D341Med (cell line): ENCODE results near the gene STK11.

ENCODE experiments used
- DNase-seq: peaks from one replicate; pipeline ENCODE4 v3.0.0; 2012; ENCODE audit warnings: low spot score

The STK11 gene

DNA sequence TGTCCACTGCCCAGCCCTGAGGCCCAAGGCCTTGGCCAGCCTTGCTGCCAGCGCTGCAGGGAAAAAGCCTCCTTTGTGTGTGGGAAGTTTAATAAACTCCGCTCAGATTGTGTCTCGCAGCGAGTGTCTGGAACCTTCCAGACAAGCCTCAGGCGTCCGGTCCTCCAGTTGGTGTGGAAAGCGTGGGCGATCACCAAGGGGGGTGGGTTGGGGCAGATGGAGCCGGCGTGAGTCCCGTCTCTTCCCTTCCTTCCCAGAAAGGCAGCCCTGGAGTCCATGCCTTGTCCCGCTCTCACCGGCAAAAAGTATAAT is 4.6 kb downstream of the STK11 start:
- DNase-seq = no peak

GRCh38 chr19:1211494-1212234 is 6.1 kb downstream of the STK11 start:
- no peak for DNase-seq

- DNase-seq = no peak
These were observed 8.1 kb downstream of the STK11 start for GRCh38 chr19:1213391-1214286.

DNA sequence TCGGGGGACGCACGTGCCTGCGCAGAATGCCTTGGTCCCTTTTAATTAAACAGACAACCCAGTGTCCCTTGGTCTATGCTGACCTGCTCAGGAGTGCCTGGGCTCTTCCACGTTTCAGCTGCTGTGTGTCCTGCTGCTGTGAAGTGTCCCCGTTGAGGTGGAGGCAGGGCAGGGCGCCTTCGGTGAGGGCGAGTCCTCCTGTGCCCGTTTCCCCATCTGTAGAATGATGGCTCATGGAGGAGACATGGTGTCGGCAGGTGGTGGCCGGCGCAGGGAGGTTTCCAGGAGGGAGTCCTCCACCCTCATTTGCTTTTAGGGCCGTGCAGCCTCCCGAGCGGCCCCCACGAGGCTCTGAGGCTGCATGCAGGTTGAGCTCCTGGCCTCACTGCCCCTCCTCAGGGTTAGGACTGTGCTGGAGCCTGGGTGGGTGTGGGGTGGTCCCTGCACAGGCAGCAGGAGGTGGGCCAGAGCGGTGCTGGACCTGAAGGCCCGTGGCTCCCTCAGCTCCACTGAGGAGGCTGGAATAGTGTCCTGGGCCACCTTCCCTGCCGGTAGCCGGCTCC is 8.8 kb downstream of the STK11 start:
- no peak for DNase-seq

DNA sequence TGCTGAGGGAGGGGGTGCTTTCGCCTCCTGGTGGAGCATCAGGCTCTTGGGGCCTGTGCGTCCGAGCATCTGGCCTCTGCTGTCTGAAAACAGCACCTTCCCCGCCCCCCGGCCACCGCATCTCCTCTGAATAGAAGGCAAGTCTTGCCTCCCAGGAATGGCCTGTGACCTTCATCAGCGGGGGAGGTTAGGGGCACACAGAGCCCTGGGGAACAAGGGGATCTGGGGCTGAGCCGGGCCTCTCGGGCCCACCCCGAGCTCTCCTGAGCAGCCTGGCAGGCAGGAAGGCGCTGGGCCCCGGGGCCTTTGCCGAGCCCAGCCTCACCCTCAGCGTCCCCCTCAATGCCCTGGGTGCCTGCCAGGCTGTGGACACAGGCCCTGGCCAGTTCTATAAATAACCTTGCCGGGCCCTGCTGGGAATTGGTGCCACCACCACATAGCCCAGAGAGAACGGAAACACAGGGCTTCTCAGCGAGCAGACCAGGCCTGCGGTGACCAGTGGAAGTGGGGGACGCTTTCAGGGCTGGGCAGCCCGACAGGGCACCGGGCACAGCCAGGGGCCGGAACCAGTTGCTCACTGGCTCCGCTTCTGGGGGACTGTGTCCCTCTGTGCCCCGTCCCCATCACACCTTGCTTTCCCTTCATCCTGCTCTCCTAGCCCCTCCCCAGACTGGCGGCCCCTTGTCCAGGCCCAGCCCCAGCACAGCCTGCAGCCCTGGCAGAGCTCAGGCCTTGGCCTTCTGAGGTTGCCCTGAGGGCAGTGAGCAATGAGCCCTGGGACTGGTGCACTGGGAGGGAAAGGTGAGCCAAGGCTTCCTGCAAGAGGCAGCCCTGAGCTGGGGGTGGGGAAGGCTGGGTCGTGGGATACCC is 9.5 kb downstream of the STK11 start:
- DNase-seq = no peak

- DNase-seq = no peak
These were observed 11.2 kb downstream of the STK11 start for GRCh38 chr19:1216756-1217155.

DNA sequence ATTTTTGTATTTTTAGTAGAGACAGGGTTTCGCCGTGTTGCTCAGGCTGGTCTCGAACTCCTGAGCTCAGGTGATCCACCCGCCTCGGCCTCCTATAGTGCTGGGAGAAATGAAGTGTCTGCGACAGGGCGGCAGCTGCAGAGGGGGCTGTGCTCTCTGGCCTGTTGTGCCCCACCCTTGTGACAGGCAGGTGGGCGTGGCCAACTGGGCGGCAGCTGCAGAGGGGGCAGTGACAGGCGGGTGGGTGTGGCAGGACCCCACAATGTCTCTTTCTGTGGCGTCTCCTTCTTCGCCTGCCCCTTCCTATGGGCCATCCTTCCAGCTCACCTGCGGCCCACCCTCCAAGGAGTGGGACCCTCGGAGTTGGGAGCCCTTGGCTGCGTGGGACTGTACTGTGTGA is 11.8 kb downstream of the STK11 start:
- no peak for DNase-seq

GRCh38 chr19:1218751-1219567 is 13.4 kb downstream of the STK11 start:
- DNase-seq = no peak

GRCh38 chr19:1219786-1220476 is 14.4 kb downstream of the STK11 start:
- DNase-seq = no peak

DNA sequence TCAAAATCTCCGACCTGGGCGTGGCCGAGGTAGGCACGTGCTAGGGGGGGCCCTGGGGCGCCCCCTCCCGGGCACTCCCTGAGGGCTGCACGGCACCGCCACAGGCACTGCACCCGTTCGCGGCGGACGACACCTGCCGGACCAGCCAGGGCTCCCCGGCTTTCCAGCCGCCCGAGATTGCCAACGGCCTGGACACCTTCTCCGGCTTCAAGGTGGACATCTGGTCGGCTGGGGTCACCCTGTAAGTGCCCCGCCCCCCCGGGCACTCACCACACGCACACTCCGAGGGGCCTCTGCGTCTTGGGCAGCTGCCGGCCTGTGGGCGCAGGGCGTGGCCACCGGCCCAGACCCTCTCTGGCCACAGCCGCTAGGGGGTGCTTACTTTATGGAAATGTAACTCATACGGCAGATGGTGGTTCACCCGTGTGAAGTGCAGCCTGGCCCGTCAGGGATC is 14.9 kb downstream of the STK11 start:
- DNase-seq = no peak

GRCh38 chr19:1220976-1221903 is 15.7 kb downstream of the STK11 start:
- DNase-seq = no peak

DNA sequence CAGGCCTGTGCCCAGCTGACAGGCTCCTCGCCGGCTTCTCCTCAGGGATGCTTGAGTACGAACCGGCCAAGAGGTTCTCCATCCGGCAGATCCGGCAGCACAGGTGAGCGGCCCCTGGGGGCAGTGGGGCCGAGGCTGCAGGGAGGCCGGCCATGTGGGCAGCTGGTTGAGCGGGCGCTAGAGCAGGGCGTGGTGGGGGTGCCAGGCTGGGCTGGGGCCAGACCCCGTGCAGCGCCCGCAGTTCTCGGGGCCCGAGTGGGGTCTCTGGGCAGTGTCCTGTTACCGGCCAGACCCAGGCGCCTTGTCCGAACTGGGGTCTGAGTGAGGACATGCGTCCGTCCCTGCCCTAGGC is 16.3 kb downstream of the STK11 start:
- DNase-seq = no peak

GRCh38 chr19:1222394-1222793 is 16.8 kb downstream of the STK11 start:
- DNase-seq = peak; percentile 71

DNA sequence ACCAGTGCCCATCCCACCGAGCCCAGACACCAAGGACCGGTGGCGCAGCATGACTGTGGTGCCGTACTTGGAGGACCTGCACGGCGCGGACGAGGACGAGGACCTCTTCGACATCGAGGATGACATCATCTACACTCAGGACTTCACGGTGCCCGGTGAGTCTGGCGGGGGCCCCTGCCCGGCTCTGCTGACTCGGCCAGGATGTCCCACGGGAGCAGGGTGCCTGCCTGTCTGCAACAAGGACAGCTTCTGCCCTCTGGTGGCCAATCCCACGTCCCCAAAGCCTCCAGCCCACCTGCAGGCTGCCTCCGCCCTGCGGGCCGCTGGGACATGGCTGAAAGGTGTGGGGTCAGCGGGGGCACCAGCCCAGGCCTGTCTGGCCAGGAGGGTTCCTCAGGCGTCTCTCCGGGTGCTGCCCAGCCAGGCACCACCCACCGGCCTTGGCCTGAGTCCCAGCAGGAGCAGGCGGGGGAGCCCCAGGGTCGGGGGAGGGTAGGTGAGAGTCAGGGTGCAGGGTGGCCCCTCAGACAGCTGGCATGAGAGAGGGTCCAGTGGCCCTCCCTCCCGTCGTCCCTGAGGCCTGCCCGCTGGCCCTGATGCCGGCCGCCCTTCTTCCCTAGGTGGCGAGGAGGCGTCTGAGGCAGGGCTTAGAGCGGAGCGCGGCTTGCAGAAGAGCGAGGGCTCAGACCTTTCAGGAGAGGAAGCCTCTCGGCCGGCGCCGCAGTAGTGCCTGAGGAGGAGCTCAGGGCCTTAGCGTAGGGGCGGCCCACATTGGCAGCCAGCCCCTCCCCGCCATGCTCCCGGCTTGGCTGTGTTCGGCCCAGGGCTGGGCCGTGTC is 17.7 kb downstream of the STK11 start:
- DNase-seq = peak; percentile 89

DNA sequence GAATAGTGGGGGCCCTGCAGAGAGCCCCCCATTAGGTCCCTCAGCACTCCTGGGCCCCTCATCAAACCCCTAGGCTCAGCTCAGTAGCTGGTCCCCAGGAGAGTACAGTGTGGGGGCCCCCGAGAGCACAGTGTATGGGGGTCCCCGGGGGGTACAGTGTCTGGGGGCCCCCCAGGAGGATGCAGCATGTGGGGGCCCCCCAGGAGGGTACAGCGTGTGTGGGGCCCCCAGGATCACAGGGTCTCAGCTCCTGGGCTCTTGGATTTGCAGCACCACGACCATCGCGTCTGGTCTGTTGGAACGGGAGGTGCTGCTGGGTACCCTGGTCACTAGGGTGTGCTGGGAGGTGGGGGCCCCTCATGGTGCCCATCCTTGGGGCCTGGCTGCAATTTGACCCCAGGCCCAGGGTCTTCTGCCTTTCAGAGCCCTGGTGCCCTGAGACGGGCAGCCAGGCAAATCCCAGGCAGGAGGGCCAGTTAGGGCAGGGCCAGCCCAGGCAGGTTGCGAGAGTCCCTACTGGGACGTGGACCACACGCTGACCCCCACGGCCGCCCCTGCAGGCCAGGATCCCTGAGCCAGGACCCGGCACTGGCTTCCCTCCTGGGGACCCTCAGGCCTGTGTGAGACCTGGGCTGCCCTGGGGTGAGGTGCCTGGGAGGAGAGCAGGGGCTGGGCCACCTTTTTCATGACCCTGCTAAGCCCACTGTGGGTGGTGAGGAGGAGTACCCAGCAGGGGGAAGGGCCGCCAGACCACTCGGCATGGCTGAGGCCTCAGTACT is 18.7 kb downstream of the STK11 start:
- no peak for DNase-seq

DNA sequence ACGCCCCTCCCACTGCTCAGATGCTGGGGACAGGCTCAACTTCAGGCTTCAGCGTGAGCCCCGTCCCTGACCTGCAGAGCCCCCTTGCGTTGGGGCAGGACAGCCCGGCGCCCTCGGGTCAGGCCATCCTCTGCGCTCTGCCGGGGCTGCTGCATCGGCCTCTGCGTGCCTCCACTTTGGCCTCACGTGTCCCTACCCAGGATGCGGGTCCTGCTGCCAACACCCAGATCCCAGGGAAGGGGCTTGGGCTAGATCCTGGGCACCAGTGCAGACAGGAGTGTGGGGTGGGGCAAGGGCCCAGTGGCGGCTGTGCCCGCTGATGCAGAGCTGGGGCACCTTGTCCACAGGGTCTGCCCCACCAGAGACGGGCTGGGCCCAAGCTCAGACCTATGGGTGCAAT is 19.3 kb downstream of the STK11 start:
- DNase-seq = no peak

- DNase-seq = no peak
These were observed 20.1 kb downstream of the STK11 start for GRCh38 chr19:1225440-1226226.
